Fibroblast of lung (primary cell): ENCODE measurements around the gene ZCWPW2. TPM values are rescaled to one million over a fixed set of nuclear protein-coding genes. Genes with fewer than 3 reads are reported as not detected.

ENCODE experiments used
- DNase-seq, 2 donors: peaks; one replicate each; pipeline versions ENCODE4 v3.0.0 to v3.0.0-alpha.2; 2010; ENCODE audit warnings: low read depth in 2 of 2
- H2AFZ ChIP-seq: 2 replicates; pipeline ENCODE4 v1.5.1; 2012; ENCODE audit warnings: low read length, control low read depth, inconsistent platforms
- H3K27ac ChIP-seq: 2 replicates; pipeline ENCODE4 v1.5.1; 2011; ENCODE audit warnings: low read length, control low read depth; ENCODE audit not compliant: insufficient read depth
- H3K27me3 ChIP-seq: 2 replicates; pipeline ENCODE4 v1.5.1; 2011; ENCODE audit warnings: mild to moderate bottlenecking, low read length; ENCODE audit not compliant: control insufficient read depth, insufficient read depth
- H3K36me3 ChIP-seq: 2 replicates; pipeline ENCODE4 v1.5.1; 2011; ENCODE audit warnings: low read length; ENCODE audit not compliant: control insufficient read depth, insufficient read depth
- H3K4me1 ChIP-seq: 2 replicates; pipeline ENCODE4 v1.5.1; 2011; ENCODE audit warnings: low read length; ENCODE audit not compliant: control insufficient read depth, insufficient read depth; ENCODE audit errors: extremely low read depth
- H3K4me2 ChIP-seq: 2 replicates; pipeline ENCODE4 v1.5.1; 2011; ENCODE audit warnings: low read length, control low read depth; ENCODE audit not compliant: insufficient read depth; ENCODE audit errors: extremely low read depth
- H3K4me3 ChIP-seq, 4 experiments: fragments of 200-600 bp in 1 of 4; sonication (generic) in 1 of 4; replicated peaks in 1 of 4; 2 replicates each; pipeline ENCODE4 v1.5.1; 2011 to 2016; ENCODE audit warnings: low read length in 4 of 4, low read depth in 3 of 4, mild to moderate bottlenecking in 3 of 4, control low read depth in 2 of 4, inconsistent platforms in 1 of 4, mixed read lengths in 1 of 4; ENCODE audit not compliant: insufficient read depth in 1 of 4; ENCODE audit errors: control extremely low read depth in 1 of 4
- H3K79me2 ChIP-seq: 2 replicates; pipeline ENCODE4 v1.5.1; 2012; ENCODE audit warnings: mild to moderate bottlenecking, low read length, inconsistent platforms; ENCODE audit not compliant: control insufficient read depth, insufficient read depth
- H3K9ac ChIP-seq: 2 replicates; pipeline ENCODE4 v1.5.1; 2011; ENCODE audit warnings: mild to moderate bottlenecking, low read length, control low read depth; ENCODE audit not compliant: insufficient read depth
- H3K9me3 ChIP-seq: 2 replicates; pipeline ENCODE4 v1.5.1; 2012; ENCODE audit warnings: low read depth, low read length; ENCODE audit not compliant: control insufficient read depth, insufficient read depth
- H4K20me1 ChIP-seq: 2 replicates; pipeline ENCODE4 v1.5.1; 2011; ENCODE audit warnings: low read length; ENCODE audit not compliant: control insufficient read depth, insufficient read depth; ENCODE audit errors: extremely low read depth
- EZH2 ChIP-seq: IDR thresholded peaks from 2 replicates; pipeline ENCODE4 v1.5.1; 2012; ENCODE audit warnings: low read length, control low read depth, mild to moderate bottlenecking; ENCODE audit errors: missing control alignments
- polyA plus RNA-seq, 2 donors: library from polyadenylated mRNA; depleted of rRNA in 1 of 2; stranded (reverse) in 1 of 2; unstranded in 1 of 2; fragments of >200 nt; gene quantifications; 2 replicates each; pipeline ENCODE4 v1.2.1, GENCODE V29; 2011 to 2012; ENCODE audit warnings: missing spikeins in 1 of 2
- total RNA-seq: library from RNA; depleted of rRNA; stranded (reverse); fragments of >200 nt; gene quantifications from 2 replicates; pipeline ENCODE4 v1.2.1, GENCODE V29; 2014
- TF ChIP-seq, protein P1 (sequence below), 2 donors: IDR thresholded peaks in 1 of 2; conservative IDR thresholded peaks in 1 of 2; 1 replicate in 1 of 2; 2 replicates in 1 of 2; pipeline ENCODE4 v1.5.1; 2011 to 2012; ENCODE audit warnings: low read length in 2 of 2, control low read depth in 1 of 2, inconsistent platforms in 1 of 2, low read depth in 1 of 2, mild to moderate bottlenecking in 1 of 2

The ZCWPW2 gene
- total and polyA plus RNA-seq, 2 donors (not counting 1 experiment from before 2014, with no cell fraction given) = 0.68 to 1.7 TPM

- DNase-seq = no peak
- Histone ChIP-seq H3K79me2 (no peaks in the 10 kb centered on the region), H3K27me3 (no peaks in the 10 kb centered on the region), H3K9ac (no peak overlapping the region), H2AFZ (no peak overlapping the region), H3K9me3 (no peaks in the 10 kb centered on the region), H3K4me1 (no peaks in the 10 kb centered on the region), H4K20me1 (no peaks in the 10 kb centered on the region), H3K4me3 (no peak overlapping the region), H3K36me3 (no peaks in the 10 kb centered on the region), H3K4me2 (no peak overlapping the region), H3K27ac (no peak overlapping the region)
- TF ChIP-seq EZH2 = no peak
- TF ChIP-seq, protein P1, sequence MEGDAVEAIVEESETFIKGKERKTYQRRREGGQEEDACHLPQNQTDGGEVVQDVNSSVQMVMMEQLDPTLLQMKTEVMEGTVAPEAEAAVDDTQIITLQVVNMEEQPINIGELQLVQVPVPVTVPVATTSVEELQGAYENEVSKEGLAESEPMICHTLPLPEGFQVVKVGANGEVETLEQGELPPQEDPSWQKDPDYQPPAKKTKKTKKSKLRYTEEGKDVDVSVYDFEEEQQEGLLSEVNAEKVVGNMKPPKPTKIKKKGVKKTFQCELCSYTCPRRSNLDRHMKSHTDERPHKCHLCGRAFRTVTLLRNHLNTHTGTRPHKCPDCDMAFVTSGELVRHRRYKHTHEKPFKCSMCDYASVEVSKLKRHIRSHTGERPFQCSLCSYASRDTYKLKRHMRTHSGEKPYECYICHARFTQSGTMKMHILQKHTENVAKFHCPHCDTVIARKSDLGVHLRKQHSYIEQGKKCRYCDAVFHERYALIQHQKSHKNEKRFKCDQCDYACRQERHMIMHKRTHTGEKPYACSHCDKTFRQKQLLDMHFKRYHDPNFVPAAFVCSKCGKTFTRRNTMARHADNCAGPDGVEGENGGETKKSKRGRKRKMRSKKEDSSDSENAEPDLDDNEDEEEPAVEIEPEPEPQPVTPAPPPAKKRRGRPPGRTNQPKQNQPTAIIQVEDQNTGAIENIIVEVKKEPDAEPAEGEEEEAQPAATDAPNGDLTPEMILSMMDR (conservative IDR thresholded peaks at IDR 0.05 in 1 of 2, IDR thresholded peaks at IDR 0.05 in 1 of 2; ENCODE audit: low read depth in 1 of 2, low read length in 2 of 2) = no peak
These were observed 199.2 kb downstream of the ZCWPW2 start for GRCh38 chr3:28547677-28548076.

DNA sequence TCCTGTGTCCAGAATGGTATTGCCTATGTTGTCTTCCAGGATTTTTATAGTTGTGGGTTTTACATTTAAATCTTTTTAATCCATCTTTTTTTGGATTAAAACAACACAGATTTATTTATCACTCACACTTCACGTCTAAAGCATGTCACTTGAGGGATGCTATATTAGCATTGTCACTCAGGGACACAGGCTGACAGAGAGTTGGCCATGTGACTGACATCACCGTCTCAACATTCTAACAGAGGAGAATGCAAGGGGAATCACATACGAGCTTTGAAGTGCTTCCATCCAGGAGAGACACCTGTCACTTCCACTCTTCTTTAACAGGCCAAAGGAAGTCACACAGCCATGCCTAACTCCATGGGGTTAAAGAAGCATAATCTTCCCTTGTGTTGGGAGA, 204.7 kb downstream of the ZCWPW2 start:
- Histone ChIP-seq H3K4me1 (no peaks in the 10 kb centered on the region), H3K27ac (no peak overlapping the region), H3K9ac (no peak overlapping the region), H3K27me3 (no peaks in the 10 kb centered on the region), H3K36me3 (no peaks in the 10 kb centered on the region), H4K20me1 (no peaks in the 10 kb centered on the region), H3K9me3 (no peaks in the 10 kb centered on the region), H3K4me2 (no peak overlapping the region), H2AFZ (no peak overlapping the region), H3K4me3 (no peak overlapping the region), H3K79me2 (no peaks in the 10 kb centered on the region)
- no peak for DNase-seq
- TF ChIP-seq, protein P1 (conservative IDR thresholded peaks at IDR 0.05 in 1 of 2, IDR thresholded peaks at IDR 0.05 in 1 of 2; ENCODE audit: low read depth in 1 of 2, low read length in 2 of 2) = no peak
- TF ChIP-seq EZH2 = no peak

GRCh38 chr3:28556195-28556594, 207.7 kb downstream of the ZCWPW2 start:
- no peaks in the 10 kb centered on the region for H3K4me1 ChIP-seq
- H3K27me3 ChIP-seq = no peaks in the 10 kb centered on the region
- H3K4me2 ChIP-seq = no peak overlapping the region
- TF ChIP-seq, protein P1 (conservative IDR thresholded peaks at IDR 0.05 in 1 of 2, IDR thresholded peaks at IDR 0.05 in 1 of 2; ENCODE audit: low read depth in 1 of 2, low read length in 2 of 2) = no peak
- no peak for TF ChIP-seq EZH2
- no peak overlapping the region for H2AFZ ChIP-seq
- no peaks in the 10 kb centered on the region for H4K20me1 ChIP-seq
- no peaks in the 10 kb centered on the region for H3K9me3 ChIP-seq
- no peak overlapping the region for H3K27ac ChIP-seq
- no peak overlapping the region for H3K9ac ChIP-seq
- H3K36me3 ChIP-seq = no peaks in the 10 kb centered on the region
- DNase-seq = no peak
- H3K79me2 ChIP-seq = no peaks in the 10 kb centered on the region
- H3K4me3 ChIP-seq = no peak overlapping the region
